H1 (cell line): ENCODE data around the gene ZNF292. TPM values are rescaled to one million over a fixed set of nuclear protein-coding genes. Genes with fewer than 3 reads are reported as not detected.

ENCODE experiments used
- CTCF ChIA-PET: fragments of 300-600 bp; sonication (Branson Sonifier 250); formaldehyde crosslinking; loops from one replicate; lab custom pipeline; 2021; ENCODE audit not compliant: partially characterized antibody; lab: Charles Lee
- POLR2A ChIA-PET: fragments of 300-600 bp; sonication (Branson Sonifier 250); formaldehyde crosslinking; loops from one replicate; lab custom pipeline; 2021; ENCODE audit warnings: inconsistent platforms; ENCODE audit not compliant: partially characterized antibody; lab: Charles Lee
- DNase-seq, 2 experiments: peaks; one replicate each; pipeline versions ENCODE4 v3.0.0 to v3.0.0-alpha.2; 2010 to 2022; ENCODE audit warnings: low spot score in 2 of 2, low read depth in 1 of 2, mixed read lengths in 1 of 2
- FAIRE-seq: peaks from 2 replicates; lab custom pipeline; 2011; peaks lifted over from hg19 to GRCh38; lab: Jason Lieb, UNC
- H2AFZ ChIP-seq: 2 replicates; pipeline ENCODE4 v1.8.1; 2012; ENCODE audit warnings: low read length, inconsistent platforms
- H2AK5ac ChIP-seq: 2 replicates; pipeline ENCODE4 v1.6.1; 2013; ENCODE audit warnings: low read depth, low read length
- H2BK120ac ChIP-seq: replicated peaks from 2 replicates; pipeline ENCODE3; 2013; ENCODE audit warnings: low read depth, low read length, inconsistent platforms
- H2BK12ac ChIP-seq: 2 replicates; pipeline ENCODE4 v1.6.1; 2013; ENCODE audit warnings: low read depth, low read length
- H2BK15ac ChIP-seq: 2 replicates; pipeline ENCODE4 v1.6.1; 2013; ENCODE audit warnings: low read length
- H2BK20ac ChIP-seq: 2 replicates; pipeline ENCODE4 v1.6.1; 2013; ENCODE audit warnings: low read length
- H2BK5ac ChIP-seq: 2 replicates; pipeline ENCODE4 v1.6.1; 2013; ENCODE audit warnings: low read depth, low read length
- H3K14ac ChIP-seq: 2 replicates; pipeline ENCODE4 v1.6.1; 2013; ENCODE audit warnings: inconsistent platforms; ENCODE audit not compliant: insufficient read length
- H3K18ac ChIP-seq: 2 replicates; pipeline ENCODE4 v1.6.1; 2013; ENCODE audit warnings: low read length; ENCODE audit errors: extremely low read depth
- H3K23ac ChIP-seq: 2 replicates; pipeline ENCODE4 v1.6.1; 2013; ENCODE audit warnings: inconsistent platforms; ENCODE audit not compliant: insufficient read length
- H3K23me2 ChIP-seq: 2 replicates; pipeline ENCODE4 v1.6.1; 2013; ENCODE audit warnings: low read depth, low read length
- H3K27ac ChIP-seq: 2 replicates; pipeline ENCODE4 v1.6.1; 2011; ENCODE audit warnings: low read depth, low read length, inconsistent platforms
- H3K27me3 ChIP-seq, 4 experiments: replicated peaks in 1 of 4; 1 replicate in 1 of 4; 2 replicates in 3 of 4; pipeline versions ENCODE4 v1.6.1 to v1.8.1; 2011 to 2013; ENCODE audit warnings: low read length in 3 of 4, mild to moderate bottlenecking in 3 of 4, inconsistent platforms in 2 of 4, mixed read lengths in 2 of 4, moderate library complexity in 1 of 4; ENCODE audit not compliant: control insufficient read depth in 3 of 4, insufficient read depth in 3 of 4; ENCODE audit errors: extremely low read depth in 1 of 4
- H3K36me3 ChIP-seq, 4 experiments: 2 replicates each; pipeline versions ENCODE4 v1.6.1 to v1.8.1; 2011 to 2013; ENCODE audit warnings: mild to moderate bottlenecking in 4 of 4, low read length in 3 of 4, moderate library complexity in 2 of 4, control low read depth in 1 of 4, inconsistent platforms in 1 of 4; ENCODE audit not compliant: insufficient read depth in 4 of 4, control insufficient read depth in 2 of 4
- H3K4ac ChIP-seq: replicated peaks from 2 replicates; pipeline ENCODE3; 2013; ENCODE audit warnings: low read length, low read depth, mixed read lengths, inconsistent platforms; ENCODE audit not compliant: insufficient read length
- H3K4me1 ChIP-seq, 4 experiments: replicated peaks in 1 of 4; 1 replicate in 1 of 4; 2 replicates in 3 of 4; pipeline versions ENCODE4 v1.6.1 to v1.8.1; 2011 to 2013; ENCODE audit warnings: low read length in 3 of 4, inconsistent platforms in 2 of 4, mixed read lengths in 1 of 4; ENCODE audit not compliant: insufficient read depth in 4 of 4, control insufficient read depth in 3 of 4
- H3K4me2 ChIP-seq, 2 experiments: 2 replicates each; pipeline versions ENCODE4 v1.6.1 to v1.8.1; 2011 to 2013; ENCODE audit warnings: low read depth in 2 of 2, low read length in 2 of 2, control low read depth in 1 of 2, inconsistent platforms in 1 of 2, mild to moderate bottlenecking in 1 of 2; ENCODE audit not compliant: insufficient read depth in 1 of 2
- H3K4me3 ChIP-seq, 4 experiments: fragments of 200-600, 300-600 bp in 1 of 4; sonication (generic), shearing (Covaris generic), sonication (Bioruptor Twin) in 1 of 4; 2 replicates each; pipeline versions ENCODE4 v1.5.1 to v1.8.1; 2011 to 2016; ENCODE audit warnings: low read length in 4 of 4, low read depth in 3 of 4, control low read depth in 2 of 4, inconsistent platforms in 2 of 4, mild to moderate bottlenecking in 2 of 4, mixed read lengths in 1 of 4, moderate library complexity in 1 of 4; ENCODE audit not compliant: insufficient read depth in 2 of 4; ENCODE audit errors: extremely low read depth in 1 of 4
- H3K56ac ChIP-seq: replicated peaks from 2 replicates; pipeline ENCODE3; 2013; ENCODE audit warnings: low read depth, mild to moderate bottlenecking, mixed read lengths, low read length, inconsistent platforms; ENCODE audit not compliant: insufficient read length
- H3K79me1 ChIP-seq: 2 replicates; pipeline ENCODE4 v1.6.1; 2013; ENCODE audit warnings: low read depth, low read length, control low read depth
- H3K79me2 ChIP-seq, 2 experiments: 2 replicates each; pipeline versions ENCODE4 v1.6.1 to v1.8.1; 2012 to 2013; ENCODE audit warnings: low read length in 2 of 2, mild to moderate bottlenecking in 2 of 2, inconsistent platforms in 1 of 2; ENCODE audit not compliant: insufficient read depth in 2 of 2, control insufficient read depth in 1 of 2
- H3K9ac ChIP-seq, 4 experiments: replicated peaks in 1 of 4; 1 replicate in 1 of 4; 2 replicates in 3 of 4; pipeline versions ENCODE4 v1.6.1 to v1.8.1; 2011 to 2013; ENCODE audit warnings: low read depth in 3 of 4, low read length in 3 of 4, control low read depth in 2 of 4, mild to moderate bottlenecking in 2 of 4, moderate library complexity in 2 of 4, inconsistent platforms in 1 of 4; ENCODE audit errors: extremely low read depth in 1 of 4
- H3K9me3 ChIP-seq, 2 experiments: 2 replicates each; pipeline versions ENCODE4 v1.6.1 to v1.8.1; 2012 to 2013; ENCODE audit warnings: mild to moderate bottlenecking in 2 of 2, moderate library complexity in 2 of 2, control low read depth in 1 of 2, inconsistent platforms in 1 of 2, low read depth in 1 of 2, low read length in 1 of 2, mixed read lengths in 1 of 2; ENCODE audit not compliant: insufficient read depth in 2 of 2
- H4K20me1 ChIP-seq, 2 experiments: replicated peaks in 1 of 2; 2 replicates each; pipeline versions ENCODE3 to v1.8.1; 2011 to 2013; ENCODE audit warnings: inconsistent platforms in 2 of 2, low read length in 2 of 2, mild to moderate bottlenecking in 1 of 2; ENCODE audit not compliant: insufficient read depth in 2 of 2, control insufficient read depth in 1 of 2
- H4K5ac ChIP-seq: 2 replicates; pipeline ENCODE4 v1.6.1; 2013; ENCODE audit warnings: low read length, low read depth, mixed read lengths, inconsistent platforms; ENCODE audit not compliant: insufficient read length
- H4K8ac ChIP-seq: 2 replicates; pipeline ENCODE4 v1.8.0; 2013; ENCODE audit warnings: mild to moderate bottlenecking, moderate library complexity, low read length, inconsistent platforms; ENCODE audit not compliant: insufficient read depth; ENCODE audit errors: extremely low read depth
- H4K91ac ChIP-seq: replicated peaks from 2 replicates; pipeline ENCODE3; 2013; ENCODE audit warnings: low read length, mixed read lengths, inconsistent platforms; ENCODE audit not compliant: insufficient read length
- ASH2L ChIP-seq: fragments of 200-600, 300-600 bp; sonication (generic); IDR thresholded peaks from one replicate; pipeline ENCODE4 v1.7.1; 2017; ENCODE audit warnings: low read length
- BACH1 ChIP-seq: IDR thresholded peaks from 2 replicates; pipeline ENCODE4 v1.6.1; 2012; ENCODE audit warnings: low read length, improper control_type of control experiment
- EGR1 ChIP-seq: IDR thresholded peaks from 2 replicates; pipeline ENCODE4 v1.6.1; 2011; ENCODE audit warnings: low read depth, low read length, borderline replicate concordance
- GTF2F1 ChIP-seq: IDR thresholded peaks from 2 replicates; pipeline ENCODE4 v1.6.1; 2012; ENCODE audit warnings: low read depth, low read length, improper control_type of control experiment, borderline replicate concordance
- HDAC6 ChIP-seq: IDR thresholded peaks from one replicate; pipeline ENCODE4 v1.7.1; 2012; ENCODE audit warnings: low read depth, mild to moderate bottlenecking, inconsistent platforms, low read length, moderate library complexity
- KDM5A ChIP-seq: fragments of 200-600 bp; IDR thresholded peaks from 2 replicates; pipeline ENCODE4 v1.7.1; 2012; ENCODE audit warnings: mild to moderate bottlenecking, low read length, inconsistent platforms, mixed read lengths
- PHF8 ChIP-seq: fragments of 200-600 bp; sonication (generic); conservative IDR thresholded peaks from 2 replicates; pipeline ENCODE4 v1.7.1; 2012; ENCODE audit warnings: low read depth, mild to moderate bottlenecking, inconsistent platforms, low read length, moderate library complexity
- SIX5 ChIP-seq: IDR thresholded peaks from 2 replicates; pipeline ENCODE4 v1.6.1; 2011; ENCODE audit warnings: mild to moderate bottlenecking, low read depth, low read length
- SP2 ChIP-seq: IDR thresholded peaks from 2 replicates; pipeline ENCODE4 v1.6.1; 2012; ENCODE audit warnings: mild to moderate bottlenecking, low read length, inconsistent platforms
- WGBS, 2 experiments: shearing (Covaris generic) in 1 of 2; methylation state at CpG; one replicate each; pipeline versions ENCODE4 v1.1.6 to v1.1.7; 2013 to 2015; ENCODE audit warnings: low lambda C conversion rate in 2 of 2, mixed read lengths in 2 of 2, inconsistent platforms in 1 of 2, low coverage in 1 of 2, missing lambda C conversion rate in 1 of 2; ENCODE audit not compliant: insufficient replicate concordance in 2 of 2, insufficient coverage in 1 of 2, insufficient read length in 1 of 2; ENCODE audit errors: extremely low coverage in 1 of 2, missing lambda C conversion rate in 1 of 2; 5-methylcytosine and 5-hydroxymethylcytosine counted together
- polyA plus RNA-seq, 7 experiments: library from polyadenylated mRNA; depleted of rRNA in 3 of 7; stranded (reverse) in 5 of 7; unstranded in 2 of 7; fragments of >200 nt in 5 of 7; fragments of 200-250 nt in 2 of 7; gene quantifications; 1 replicate in 5 of 7; 2 replicates in 1 of 7; 4 replicates in 1 of 7; pipeline versions ENCODE4 v1.2.1 to v1.2.3, GENCODE V29; 2011 to 2013; ENCODE audit warnings: missing spikeins in 2 of 7, mixed read lengths in 2 of 7
- total RNA-seq: library from RNA; stranded (reverse); fragmentation: NEBNext Ultra II Directional; extraction: Animal tissue kit (Norgen Biotek cat#: 25700); gene quantifications from 2 replicates; pipeline ENCODE4 v1.2.1, GENCODE V29; 2021

The ZNF292 gene
- total and polyA plus RNA-seq, 2 of the 8 experiments (the other 6 are each of a cell fraction or from before 2014, with no cell fraction given), result 6.8 to 44.2 TPM

GRCh38 chr6:87291883-87292282 lies 136.5 kb downstream of the ZNF292 start:
- CTCF ChIA-PET, result interaction anchor here (0.7 to 2.3 kb wide), 6 partner anchors 13 to 152 kb away, joined by 3 to 6 read pairs (median 4); no protein-coding TSS in a partner anchor
- no peaks in the 10 kb centered on the region for H3K9me3 ChIP-seq

More at GRCh38 chr6:87291883-87292282, 136.5 kb downstream of the ZNF292 start:
- H3K9ac ChIP-seq, result no peak overlapping the region
- no peak overlapping the region for H4K8ac ChIP-seq
- H2BK15ac ChIP-seq, result no peak overlapping the region
- H3K79me1 ChIP-seq, result no peaks in the 10 kb centered on the region
- no peak overlapping the region for H4K5ac ChIP-seq
- H4K20me1 ChIP-seq, result no peaks in the 10 kb centered on the region
- no peak overlapping the region for H2AFZ ChIP-seq
- DNase-seq (no peak), FAIRE-seq (no peak)
- no peak overlapping the region for H2AK5ac ChIP-seq
- H3K4ac ChIP-seq, result no peak overlapping the region
- H2BK20ac ChIP-seq, result no peak overlapping the region
- H3K4me3 ChIP-seq, result no peak overlapping the region
- no peak overlapping the region for H3K23ac ChIP-seq
- H3K14ac ChIP-seq, result no peak overlapping the region
- H3K18ac ChIP-seq, result no peak overlapping the region
- H3K4me1 ChIP-seq, result no peaks in the 10 kb centered on the region
- H3K27me3 ChIP-seq, result no peaks in the 10 kb centered on the region
- no peak overlapping the region for H2BK12ac ChIP-seq
- no peaks in the 10 kb centered on the region for H3K36me3 ChIP-seq
- H3K79me2 ChIP-seq, result no peaks in the 10 kb centered on the region
- no peak overlapping the region for H3K4me2 ChIP-seq
- no peak overlapping the region for H3K27ac ChIP-seq
- no peak overlapping the region for H3K56ac ChIP-seq
- H3K23me2 ChIP-seq, result no peaks in the 10 kb centered on the region
- TF ChIP-seq HDAC6 (no peak), GTF2F1 (no peak), SIX5 (no peak), PHF8 (no peak), KDM5A (no peak), EGR1 (no peak), ASH2L (no peak), SP2 (no peak), BACH1 (no peak)
- H2BK5ac ChIP-seq, result no peak overlapping the region
- H4K91ac ChIP-seq, result no peak overlapping the region
- WGBS, 2 experiments, result 85% methylated on average over 2 of the region's 2 CpGs; no CpG with 5 or more reads in 1 of the 2 experiments
- POLR2A ChIA-PET, result no interaction called here
- H2BK120ac ChIP-seq, result no peak overlapping the region
